HG03558 (cell line): ENCODE measurements around the gene IL1R1.
A peak's percentile ranks its signal among the peaks of the same experiment; 100 is the strongest.
"Not testable (repeated sequence)": the region's sequence is repeated elsewhere in the genome, so short reads cannot be mapped to it uniquely, and the experiment has no call there.

Experiments used
- ATAC-seq: cut with Tn5 transposase; IDR thresholded peaks from one replicate; pipeline ENCODE4 v1.9.1; 2021; ENCODE audit warnings: moderate number of reproducible peaks; ENCODE audit not compliant: unreplicated experiment; ENCODE audit errors: extremely low read depth

Gene IL1R1

GRCh38 chr2:102141970-102142828, at the start of gene IL1R1:
TSS of gene IL1R1 (plus strand) at chr2:102142746. CDS start at chr2:102157725, 14,979 bp downstream.
- ATAC-seq: no peak

- ATAC-seq: no peak
Observed at GRCh38 chr2:102093662-102094061, 48.9 kb upstream of the IL1R1 start.

- ATAC-seq: no peak
Observed at GRCh38 chr2:102094917-102095316, 47.6 kb upstream of the IL1R1 start.

- ATAC-seq: no peak
Observed at GRCh38 chr2:102096103-102096502, 46.4 kb upstream of the IL1R1 start.

- no peak for ATAC-seq
Observed at GRCh38 chr2:102098756-102099155, 43.8 kb upstream of the IL1R1 start.

GRCh38 chr2:102099536-102100298, 42.8 kb upstream of the IL1R1 start:
- ATAC-seq: no peak

GRCh38 chr2:102100371-102101096, 42.0 kb upstream of the IL1R1 start:
- no peak for ATAC-seq

- no peak for ATAC-seq
Observed at GRCh38 chr2:102101097-102101848, 41.3 kb upstream of the IL1R1 start.

GRCh38 chr2:102101849-102102635, 40.5 kb upstream of the IL1R1 start:
- ATAC-seq: no peak

- ATAC-seq: not testable (repeated sequence)
Observed at GRCh38 chr2:102102636-102102948, 40.0 kb upstream of the IL1R1 start.

- no peak for ATAC-seq
Observed at GRCh38 chr2:102103284-102103683, 39.3 kb upstream of the IL1R1 start.

- peak; percentile 61 for ATAC-seq
Observed at GRCh38 chr2:102103992-102104871, 38.3 kb upstream of the IL1R1 start.

GRCh38 chr2:102106133-102106556, 36.4 kb upstream of the IL1R1 start:
- ATAC-seq: no peak

GRCh38 chr2:102106813-102107740, 35.5 kb upstream of the IL1R1 start:
- not testable (repeated sequence) for ATAC-seq

GRCh38 chr2:102107741-102108070, 34.8 kb upstream of the IL1R1 start:
- ATAC-seq: no peak

- no peak for ATAC-seq
Observed at GRCh38 chr2:102109016-102109415, 33.5 kb upstream of the IL1R1 start.

- no peak for ATAC-seq
Observed at GRCh38 chr2:102110171-102110570, 32.4 kb upstream of the IL1R1 start.
